Activated T-cell treated with anti-CD3 and anti-CD28 coated beads, Interleukin-2, amount 50 U/mL, for 4 hours (primary cell): Measurements from ENCODE around the gene GCH1. TPM values are rescaled to one million over a fixed set of nuclear protein-coding genes. Genes with fewer than 3 reads are reported as not detected.

Experiments
- ATAC-seq, 2 donors: fragments of 200-7000 bp; cut with Tn5 transposase; one replicate each; pipeline ENCODE4 v1.10.0; 2021
- DNase-seq: peaks from one replicate; pipeline ENCODE4 v3.0.0-alpha.2; 2020
- H3K27me3 Mint-ChIP-seq: one replicate; pipeline ENCODE4 v1.8.0; 2021; ENCODE audit warnings: low read depth, mixed read lengths
- H3K36me3 Mint-ChIP-seq: one replicate; pipeline ENCODE4 v1.8.0; 2022; ENCODE audit warnings: mixed read lengths; ENCODE audit not compliant: insufficient read depth
- H3K4me1 Mint-ChIP-seq: one replicate; pipeline ENCODE4 v1.8.0; 2021; ENCODE audit warnings: low read depth, mixed read lengths
- H3K4me3 Mint-ChIP-seq: one replicate; pipeline ENCODE4 v1.8.0; 2021; ENCODE audit warnings: mild to moderate bottlenecking, moderate library complexity, mixed read lengths
- H3K9me3 Mint-ChIP-seq: one replicate; pipeline ENCODE4 v1.8.0; 2021; ENCODE audit warnings: mixed read lengths
- total RNA-seq, 3 donors: library from RNA; stranded (reverse); gene quantifications; one replicate each; pipeline ENCODE4 v1.2.1, GENCODE V29; 2021

GCH1 gene
- total RNA-seq, 3 donors from 2014 or later: 39.4 to 49.6 (median 44.2) TPM

DNA sequence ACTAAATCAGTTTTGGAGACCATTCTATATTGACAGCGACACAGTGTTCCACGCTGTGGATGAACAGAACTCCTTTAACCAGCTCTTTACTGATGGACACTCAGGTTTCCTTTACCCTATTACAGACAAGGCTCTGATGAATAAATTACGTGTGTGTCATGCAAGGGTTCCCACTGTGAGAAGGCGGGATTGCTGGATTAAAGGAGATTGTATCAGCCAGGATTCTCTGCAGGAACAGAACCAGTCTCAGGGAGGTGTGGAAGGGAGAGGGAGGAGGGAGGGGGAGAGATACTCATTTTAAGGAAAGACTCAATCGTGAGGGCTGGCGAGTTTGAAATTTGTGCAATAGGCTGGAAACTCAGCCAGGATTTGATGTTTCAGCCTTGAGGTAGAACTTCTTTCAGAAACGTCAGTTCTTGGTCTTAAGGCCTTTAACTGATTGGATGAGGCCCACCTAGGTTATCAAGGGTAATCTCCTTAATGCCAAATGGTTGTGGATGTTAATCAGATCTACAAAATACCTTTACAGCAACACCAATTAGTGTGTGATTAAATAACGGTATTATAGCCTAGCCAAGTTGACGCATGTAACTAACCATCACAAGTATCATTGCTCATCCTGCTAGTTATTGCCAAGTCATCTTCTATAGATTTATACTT is 104.0 kb downstream of the GCH1 start:
- Mint-ChIP-seq H3K4me3 (no peak overlapping the region), H3K36me3 (no peaks in the 10 kb centered on the region), H3K27me3 (peaks cover 9% of the 10 kb centered on the region), H3K4me1 (no peaks in the 10 kb centered on the region), H3K9me3 (peaks cover 9% of the 10 kb centered on the region)
- DNase-seq (no peak), ATAC-seq (no peak)

DNA sequence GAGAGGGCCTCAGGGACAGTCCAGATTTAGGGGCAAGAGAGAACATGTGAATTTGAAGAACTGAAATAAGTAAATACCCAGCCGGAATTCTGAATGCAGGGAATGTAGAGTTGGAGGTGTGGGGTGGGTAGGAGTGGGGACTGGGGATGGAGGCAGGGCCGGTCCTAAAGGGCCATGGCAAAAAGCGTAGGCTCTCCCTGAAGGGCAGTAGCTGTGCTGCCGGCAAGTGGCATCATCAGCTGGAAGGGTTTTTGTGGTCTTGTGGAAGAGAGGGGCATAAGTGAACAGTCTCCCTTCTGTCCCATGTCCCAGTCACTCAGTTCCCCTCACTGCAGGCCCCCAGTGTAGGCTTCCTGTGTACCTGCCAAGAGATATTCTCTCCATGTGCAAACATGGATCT is 104.6 kb downstream of the GCH1 start:
- no peaks in the 10 kb centered on the region for H3K36me3 Mint-ChIP-seq
- no peak for DNase-seq

DNA sequence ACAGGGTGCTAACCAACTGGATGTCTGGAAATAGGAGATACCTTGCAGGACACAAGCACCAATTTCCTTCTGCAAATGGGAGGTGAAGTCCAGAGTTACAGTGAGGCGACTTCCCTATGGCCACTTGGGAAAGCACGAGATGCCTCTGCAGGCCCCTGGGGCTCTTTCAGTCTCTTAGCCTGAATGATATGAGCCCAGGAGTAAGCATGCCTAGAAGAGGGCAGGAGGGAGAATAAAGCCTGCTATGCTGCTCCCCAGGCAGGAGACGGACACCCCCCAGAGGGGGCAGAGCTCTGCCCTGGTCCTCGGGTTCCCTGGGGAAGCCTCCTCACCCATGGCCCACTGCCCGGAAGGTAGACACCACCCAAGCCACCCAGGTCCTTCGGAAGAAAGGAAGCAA is 105.1 kb downstream of the GCH1 start:
- Mint-ChIP-seq H3K27me3 (peaks cover 9% of the 10 kb centered on the region), H3K4me1 (no peaks in the 10 kb centered on the region), H3K9me3 (peaks cover 9% of the 10 kb centered on the region), H3K4me3 (no peak overlapping the region), H3K36me3 (no peaks in the 10 kb centered on the region)
- DNase-seq: no peak
- ATAC-seq: no peak

More for the DNA sequence above, 104.6 kb downstream of the GCH1 start:
- no peak for ATAC-seq
- H3K9me3 Mint-ChIP-seq: peaks cover 9% of the 10 kb centered on the region
- H3K27me3 Mint-ChIP-seq: peaks cover 9% of the 10 kb centered on the region
- H3K4me3 Mint-ChIP-seq: no peak overlapping the region
- no peaks in the 10 kb centered on the region for H3K4me1 Mint-ChIP-seq

- Mint-ChIP-seq H3K4me1 (no peaks in the 10 kb centered on the region), H3K9me3 (peaks cover 9% of the 10 kb centered on the region), H3K4me3 (no peak overlapping the region), H3K27me3 (peaks cover 9% of the 10 kb centered on the region), H3K36me3 (no peaks in the 10 kb centered on the region)
- ATAC-seq (no peak), DNase-seq (no peak)
These were observed 105.7 kb downstream of the GCH1 start for GRCh38 chr14:54796961-54797360.

DNA sequence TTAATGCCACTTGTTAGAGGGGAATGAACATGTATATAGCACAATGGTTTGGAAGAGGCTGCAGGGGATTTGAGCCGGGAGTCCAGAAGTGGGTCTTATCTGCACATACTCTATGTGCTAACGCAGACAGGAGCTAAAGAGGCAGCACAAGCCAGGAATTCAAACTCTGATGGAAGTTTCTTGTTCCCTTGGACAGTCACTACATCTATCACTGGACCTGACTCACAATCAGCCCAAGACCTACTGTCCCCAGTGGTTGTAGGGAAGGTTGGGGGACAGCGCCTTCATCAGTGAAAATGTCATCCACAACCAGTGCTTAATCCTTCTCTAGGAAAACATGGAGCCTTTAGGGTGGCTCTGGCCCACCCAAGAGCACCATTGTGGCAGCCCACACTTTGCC is 107.8 kb downstream of the GCH1 start:
- no peaks in the 10 kb centered on the region for H3K4me1 Mint-ChIP-seq
- H3K4me3 Mint-ChIP-seq: no peak overlapping the region
- H3K36me3 Mint-ChIP-seq: no peaks in the 10 kb centered on the region
- DNase-seq: no peak
- ATAC-seq: no peak
- peaks cover under 1% of the 10 kb centered on the region for H3K27me3 Mint-ChIP-seq
- H3K9me3 Mint-ChIP-seq: peaks cover 5% of the 10 kb centered on the region

DNA sequence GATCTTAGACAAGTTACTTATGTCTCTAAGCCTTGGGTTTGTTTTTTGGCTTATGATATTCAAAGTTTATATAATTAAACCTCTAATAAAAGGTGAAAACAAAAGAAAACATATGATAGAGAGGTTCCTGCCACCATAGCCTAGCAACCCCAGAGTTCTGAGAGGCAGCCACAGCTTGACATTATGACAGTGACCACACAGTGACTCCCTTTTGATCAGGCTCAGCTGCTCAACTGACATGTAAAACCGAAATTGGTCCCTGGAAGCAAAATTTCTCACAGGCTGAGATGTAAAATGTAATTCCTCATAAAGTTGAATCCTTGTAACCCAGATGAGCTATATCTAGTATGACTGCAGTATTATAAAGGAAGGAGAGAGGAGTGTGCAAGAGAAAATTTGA is 108.5 kb downstream of the GCH1 start:
- H3K36me3 Mint-ChIP-seq: no peaks in the 10 kb centered on the region
- no peak overlapping the region for H3K4me3 Mint-ChIP-seq
- H3K27me3 Mint-ChIP-seq: no peaks in the 10 kb centered on the region
- no peaks in the 10 kb centered on the region for H3K4me1 Mint-ChIP-seq
- no peak for ATAC-seq
- DNase-seq: no peak
- peaks cover 5% of the 10 kb centered on the region for H3K9me3 Mint-ChIP-seq

GRCh38 chr14:54792288-54792687 is 110.3 kb downstream of the GCH1 start:
- peaks cover 5% of the 10 kb centered on the region for H3K9me3 Mint-ChIP-seq

More at GRCh38 chr14:54792288-54792687, 110.3 kb downstream of the GCH1 start:
- no peaks in the 10 kb centered on the region for H3K36me3 Mint-ChIP-seq
- no peaks in the 10 kb centered on the region for H3K27me3 Mint-ChIP-seq
- ATAC-seq: no peak
- no peak overlapping the region for H3K4me3 Mint-ChIP-seq
- no peaks in the 10 kb centered on the region for H3K4me1 Mint-ChIP-seq
- no peak for DNase-seq

Other genes starting within 250 kb of the GCH1 start
- 10 to 100 TPM; 40.6 to 47.8 (median 43.1) TPM for gene WDHD1, start 124.3 kb upstream of the GCH1 start, total RNA-seq
- 10 to 100 TPM; 39.8 to 47.0 (median 41.4) TPM for gene SOCS4, start 124.4 kb upstream of the GCH1 start, total RNA-seq
- 100 to 1,000 TPM; 139 to 148 (median 141) TPM for gene MAPK1IP1L, start 148.8 kb upstream of the GCH1 start, total RNA-seq
- gene LGALS3, start 226.4 kb upstream of the GCH1 start, total RNA-seq: 10 to 100 TPM in 2 of 3 donors, 1 to 10 TPM in 1; 7.3 to 18.9 (median 12.2) TPM